ENCODE measurements around the gene NKD2. TPM values are rescaled to one million over a fixed set of nuclear protein-coding genes. Genes with fewer than 3 reads are reported as not detected.

Gene NKD2
- polyA plus RNA-seq, 1 experiment: not detected

GRCh38 chr5:1074816-1075554, 66.4 kb downstream of the NKD2 start:
- POLR2A ChIA-PET: no interaction called here
- CTCF ChIA-PET: no interaction called here

GRCh38 chr5:1075555-1075881, 66.9 kb downstream of the NKD2 start:
- Histone ChIP-seq H3K9me3 (ENCODE audit: control insufficient read depth, insufficient read depth, low read length) (peaks cover 72% of the 10 kb centered on the region), H3K27ac (ENCODE audit: low read depth, low read length) (no peak overlapping the region), H3K27me3 (ENCODE audit: control insufficient read depth, insufficient read depth, low read length) (no peaks in the 10 kb centered on the region), H3K4me3 (ENCODE audit: low read depth, low read length) (no peak overlapping the region)
- CTCF ChIA-PET: no interaction called here
- TF ChIP-seq CTCF (IDR thresholded peaks at IDR 0.05; ENCODE audit: low read depth, low read length): no peak
- no peak for DNase-seq (ENCODE audit: low read depth, low spot score)
- POLR2A ChIA-PET: no interaction called here

More at GRCh38 chr5:1074816-1075554, 66.4 kb downstream of the NKD2 start:
- Histone ChIP-seq H3K27ac (ENCODE audit: low read depth, low read length) (no peak overlapping the region), H3K27me3 (ENCODE audit: control insufficient read depth, insufficient read depth, low read length) (no peaks in the 10 kb centered on the region), H3K4me3 (ENCODE audit: low read depth, low read length) (no peak overlapping the region), H3K9me3 (ENCODE audit: control insufficient read depth, insufficient read depth, low read length) (peaks cover 67% of the 10 kb centered on the region)
- no peak for TF ChIP-seq CTCF (IDR thresholded peaks at IDR 0.05; ENCODE audit: low read depth, low read length)
- DNase-seq (ENCODE audit: low read depth, low spot score): no peak

DNA sequence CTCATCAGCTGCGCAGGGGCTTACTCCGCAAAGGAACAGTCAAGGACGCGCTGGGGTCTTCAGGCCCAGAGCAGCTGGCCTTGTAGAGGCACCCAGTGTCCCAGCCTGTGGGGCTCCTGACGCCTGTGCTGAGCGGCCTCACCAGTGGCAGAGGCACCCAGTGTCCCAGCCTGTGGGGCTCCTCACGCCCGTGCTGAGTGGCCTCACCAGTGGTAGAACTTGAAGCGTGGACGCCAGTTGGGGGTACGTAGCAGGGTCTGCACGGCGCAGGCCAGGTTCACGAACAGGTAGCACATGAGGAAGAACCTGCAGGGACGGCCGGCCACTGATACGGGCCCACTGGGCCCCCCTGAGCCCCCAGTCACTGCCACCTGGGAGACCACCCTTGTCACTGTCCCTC, 67.3 kb downstream of the NKD2 start:
- Histone ChIP-seq H3K27me3 (ENCODE audit: control insufficient read depth, insufficient read depth, low read length) (no peaks in the 10 kb centered on the region), H3K9me3 (ENCODE audit: control insufficient read depth, insufficient read depth, low read length) (peaks cover 75% of the 10 kb centered on the region), H3K27ac (ENCODE audit: low read depth, low read length) (no peak overlapping the region), H3K4me3 (ENCODE audit: low read depth, low read length) (no peak overlapping the region)
- ChIA-PET CTCF (no interaction called here), POLR2A (no interaction called here)
- no peak for TF ChIP-seq CTCF (IDR thresholded peaks at IDR 0.05; ENCODE audit: low read depth, low read length)
- DNase-seq (ENCODE audit: low read depth, low spot score): no peak

- ChIA-PET CTCF (no interaction called here), POLR2A (no interaction called here)
- H3K4me3 ChIP-seq (ENCODE audit: low read depth, low read length): no peak overlapping the region
- TF ChIP-seq CTCF (IDR thresholded peaks at IDR 0.05; ENCODE audit: low read depth, low read length): no peak
- H3K27me3 ChIP-seq (ENCODE audit: control insufficient read depth, insufficient read depth, low read length): no peaks in the 10 kb centered on the region
- no peak for DNase-seq (ENCODE audit: low read depth, low spot score)
- H3K27ac ChIP-seq (ENCODE audit: low read depth, low read length): no peak overlapping the region
- H3K9me3 ChIP-seq (ENCODE audit: control insufficient read depth, insufficient read depth, low read length): peaks cover 78% of the 10 kb centered on the region
These were observed 67.8 kb downstream of the NKD2 start for GRCh38 chr5:1076406-1076805.

DNA sequence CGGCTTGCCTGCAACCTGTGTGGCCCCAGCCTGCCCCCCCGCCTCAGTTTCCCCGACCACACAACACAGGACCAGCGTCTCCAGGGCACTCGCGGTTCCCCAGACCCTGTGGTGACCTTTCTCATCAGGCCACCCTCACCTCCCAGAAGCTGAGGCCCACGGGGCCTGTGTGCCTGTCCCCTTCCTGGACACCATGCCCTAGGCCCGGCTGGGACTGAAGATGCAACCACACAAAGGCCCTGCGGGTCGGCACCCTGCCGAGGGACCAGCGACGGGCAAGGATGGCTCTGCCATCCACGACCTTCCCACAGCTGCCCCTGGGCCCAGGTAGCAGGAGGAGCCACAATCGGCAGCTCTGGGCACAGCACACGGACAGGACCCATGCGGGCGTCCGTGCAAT, 68.4 kb downstream of the NKD2 start:
- peaks cover 82% of the 10 kb centered on the region for H3K9me3 ChIP-seq (ENCODE audit: control insufficient read depth, insufficient read depth, low read length)
- H3K27me3 ChIP-seq (ENCODE audit: control insufficient read depth, insufficient read depth, low read length): no peaks in the 10 kb centered on the region
- TF ChIP-seq CTCF (IDR thresholded peaks at IDR 0.05; ENCODE audit: low read depth, low read length): no peak
- ChIA-PET POLR2A (no interaction called here), CTCF (no interaction called here)
- no peak overlapping the region for H3K27ac ChIP-seq (ENCODE audit: low read depth, low read length)
- DNase-seq (ENCODE audit: low read depth, low spot score): no peak
- no peak overlapping the region for H3K4me3 ChIP-seq (ENCODE audit: low read depth, low read length)

Data from AG04450 (cell line).